Panc1 (cell line): ENCODE results near the gene DOK5. TPM values are rescaled to one million over a fixed set of nuclear protein-coding genes. Genes with fewer than 3 reads are reported as not detected.

Experiments
- ATAC-seq: fragments of 200-7000 bp; cut with Tn5 transposase; 2 replicates; pipeline ENCODE4 v1.9.1; 2020; ENCODE audit warnings: mild to moderate bottlenecking, moderate library complexity
- BruUV-seq: library from RNA; stranded (reverse); fragments of 400-500 nt; replicated peaks from 2 replicates; lab custom pipeline; 2021; lab: Mats Ljungman, UMichigan
- CTCF ChIA-PET: fragments of 300-600 bp; sonication (Branson Sonifier 250); formaldehyde crosslinking; loops from one replicate; lab custom pipeline; 2022; ENCODE audit warnings: antibody characterized with exemption; lab: Charles Lee
- POLR2A ChIA-PET: fragments of 300-600 bp; sonication (Branson Sonifier 250); formaldehyde crosslinking; loops from one replicate; lab custom pipeline; 2022; ENCODE audit warnings: antibody characterized with exemption; lab: Charles Lee
- DNase-seq: peaks from one replicate; pipeline ENCODE4 v3.0.0-alpha.2; 2010; ENCODE audit warnings: low read depth, low spot score
- H3K27ac ChIP-seq: 2 replicates; pipeline ENCODE4 v1.5.1; 2011; ENCODE audit warnings: mild to moderate bottlenecking, low read length, inconsistent platforms
- H3K27me3 ChIP-seq: fragments of 200-500 bp; sonication (Bioruptor generic); 2 replicates; pipeline ENCODE4 v1.6.0; 2014; ENCODE audit warnings: low read length, inconsistent platforms; ENCODE audit not compliant: control insufficient read depth, insufficient read depth
- H3K36me3 ChIP-seq: fragments of 200-500 bp; sonication (Bioruptor generic); 2 replicates; pipeline ENCODE4 v1.5.1; 2014; ENCODE audit warnings: inconsistent platforms, mild to moderate bottlenecking, low read length, moderate library complexity; ENCODE audit not compliant: control insufficient read depth, insufficient read depth
- H3K4me1 ChIP-seq: 2 replicates; pipeline ENCODE4 v1.5.1; 2011; ENCODE audit warnings: inconsistent platforms, mild to moderate bottlenecking, low read length, moderate library complexity; ENCODE audit not compliant: control insufficient read depth, insufficient read depth
- H3K4me3 ChIP-seq, 2 experiments: 2 replicates each; pipeline ENCODE4 v1.5.1; 2011 to 2012; ENCODE audit warnings: low read depth in 2 of 2, low read length in 2 of 2, mild to moderate bottlenecking in 2 of 2, inconsistent platforms in 1 of 2, moderate library complexity in 1 of 2
- H3K9me3 ChIP-seq: fragments of 200-500 bp; sonication (Bioruptor generic); 2 replicates; pipeline ENCODE4 v1.5.1; 2014; ENCODE audit warnings: low read depth, mild to moderate bottlenecking, inconsistent platforms, low read length, moderate library complexity; ENCODE audit not compliant: control insufficient read depth, insufficient read depth
- CTCF ChIP-seq: fragments of 450-650 bp; IDR thresholded peaks from 2 replicates; pipeline ENCODE4 v1.5.1; 2017; ENCODE audit warnings: mild to moderate bottlenecking
- POLR2AphosphoS5 ChIP-seq: IDR thresholded peaks from 2 replicates; pipeline ENCODE4 v1.6.1; 2012; ENCODE audit warnings: mild to moderate bottlenecking, low read depth, low read length, moderate library complexity
- REST ChIP-seq, 2 experiments: IDR thresholded peaks; 2 replicates each; pipeline ENCODE4 v1.6.1; 2011 to 2012; ENCODE audit warnings: low read depth in 2 of 2, control low read depth in 1 of 2, low read length in 1 of 2, mild to moderate bottlenecking in 1 of 2, moderate library complexity in 1 of 2; ENCODE audit not compliant: insufficient read depth in 1 of 2
- SIN3A ChIP-seq: IDR thresholded peaks from 2 replicates; pipeline ENCODE4 v1.6.1; 2012; ENCODE audit warnings: low read depth, mild to moderate bottlenecking, low read length, moderate library complexity, borderline replicate concordance; ENCODE audit not compliant: insufficient read depth
- TCF7L2 ChIP-seq: IDR thresholded peaks from 2 replicates; pipeline ENCODE4 v1.6.1; 2011; ENCODE audit warnings: mild to moderate bottlenecking, low read depth, low read length, inconsistent platforms
- in situ Hi-C: cut with HindIII; loops from 2 replicates; pipeline ENCODE4 v1.10.0; 2016; ENCODE audit warnings: low sequenced_read_pairs, low pct_unique_long_range_greater_than_20kb
- intact Hi-C: fragments of 100-400 bp; cut with micrococcal nuclease; formaldehyde crosslinking; loops from one replicate; pipeline ENCODE4 v1.10.0; 2022; ENCODE audit not compliant: unreplicated experiment
- total RNA-seq: library from RNA; stranded (reverse); gene quantifications from one replicate; pipeline ENCODE4 v1.2.1, GENCODE V29; 2021; ENCODE audit not compliant: unreplicated experiment

DOK5 gene
- total RNA-seq, 1 experiment from 2014 or later, result 0.18 TPM

DNA sequence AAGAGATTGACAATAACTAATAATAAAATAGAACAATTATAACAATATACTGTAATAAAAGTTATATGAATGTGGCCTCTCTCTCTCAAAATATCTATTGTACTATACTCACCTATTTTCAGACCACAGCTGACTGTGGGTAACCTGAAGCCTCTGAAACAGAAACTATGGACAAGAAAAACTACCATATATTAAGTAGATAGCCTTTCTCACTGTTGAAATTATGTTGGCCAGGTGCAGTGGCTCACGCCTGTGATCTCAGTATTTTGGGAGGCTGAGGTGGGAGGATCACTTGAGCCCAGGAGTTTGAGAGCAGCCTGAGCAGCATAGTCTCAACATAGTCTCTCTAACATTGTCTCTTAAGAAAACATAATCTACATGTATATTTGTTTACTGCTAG is 89.9 kb downstream of the DOK5 start:
- in situ Hi-C loops, result no loop called here
- H3K4me1 ChIP-seq, result no peaks in the 10 kb centered on the region
- no peaks in the 10 kb centered on the region for H3K27me3 ChIP-seq
- no peak overlapping the region for H3K27ac ChIP-seq
- intact Hi-C loops, result no loop called here
- CTCF ChIA-PET, result no interaction called here
- no peaks in the 10 kb centered on the region for H3K9me3 ChIP-seq
- POLR2A ChIA-PET, result interaction anchor here (0.7 kb wide), 1 partner anchor 342 kb away, joined by 3 read pairs; no protein-coding TSS in a partner anchor
- ATAC-seq, result no peak
- no peak for TF ChIP-seq SIN3A
- no peak for TF ChIP-seq CTCF
- TF ChIP-seq TCF7L2, result no peak
- no peak for TF ChIP-seq REST (IDR thresholded peaks at IDR 0.05; ENCODE audit: insufficient read depth in 1 of 2, low read depth in 2 of 2, low read length in 1 of 2)
- TF ChIP-seq POLR2AphosphoS5, result no peak
- DNase-seq, result no peak
- no TSS peak for BruUV-seq
- no peaks in the 10 kb centered on the region for H3K36me3 ChIP-seq
- no peak overlapping the region for H3K4me3 ChIP-seq

DNA sequence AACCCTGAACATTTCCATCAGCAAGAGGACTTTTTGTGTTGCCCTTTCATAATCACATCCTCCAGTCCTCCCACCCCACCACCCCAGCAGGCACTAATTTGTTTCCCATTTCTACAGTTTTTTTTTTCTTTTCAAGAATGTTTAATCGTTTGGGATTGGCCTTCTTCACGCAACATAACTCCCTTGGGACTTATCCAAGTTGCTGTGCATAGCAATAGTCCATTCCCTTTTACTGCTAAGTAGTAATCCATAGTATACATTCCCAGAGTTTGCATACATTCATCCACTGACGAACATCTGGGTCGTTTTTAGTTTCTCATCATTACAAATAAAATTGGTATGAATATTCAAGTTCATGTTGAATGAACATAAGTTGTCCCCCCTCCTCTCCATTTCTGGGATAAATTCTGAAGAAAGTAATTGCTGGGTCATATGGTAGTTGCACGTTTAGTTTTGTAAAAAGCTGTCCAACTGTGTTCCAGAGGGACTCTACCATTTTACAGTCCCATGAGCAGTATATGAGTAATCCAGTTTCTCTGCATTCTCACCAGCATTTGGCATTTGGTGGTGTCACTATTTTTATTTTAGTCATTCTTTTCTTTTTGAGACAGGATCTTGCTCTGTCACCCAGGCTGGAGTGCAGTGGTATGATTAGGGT is 90.8 kb downstream of the DOK5 start:
- Histone ChIP-seq H3K36me3 (no peaks in the 10 kb centered on the region), H3K27ac (no peak overlapping the region), H3K27me3 (no peaks in the 10 kb centered on the region), H3K9me3 (no peaks in the 10 kb centered on the region), H3K4me3 (no peak overlapping the region), H3K4me1 (no peaks in the 10 kb centered on the region)
- ATAC-seq (no peak), DNase-seq (no peak)
- POLR2A ChIA-PET, result no interaction called here
- in situ Hi-C loops, result no loop called here
- no peak for TF ChIP-seq POLR2AphosphoS5
- no peak for TF ChIP-seq CTCF
- TF ChIP-seq REST (IDR thresholded peaks at IDR 0.05; ENCODE audit: insufficient read depth in 1 of 2, low read depth in 2 of 2, low read length in 1 of 2), result no peak
- TF ChIP-seq SIN3A, result no peak
- no peak for TF ChIP-seq TCF7L2
- intact Hi-C loops, result no loop called here
- CTCF ChIA-PET, result no interaction called here
- BruUV-seq, result no TSS peak
